ENCODE results near the gene YIF1B.
A peak's percentile ranks its signal among the peaks of the same experiment; 100 is the strongest.

YIF1B gene

DNA sequence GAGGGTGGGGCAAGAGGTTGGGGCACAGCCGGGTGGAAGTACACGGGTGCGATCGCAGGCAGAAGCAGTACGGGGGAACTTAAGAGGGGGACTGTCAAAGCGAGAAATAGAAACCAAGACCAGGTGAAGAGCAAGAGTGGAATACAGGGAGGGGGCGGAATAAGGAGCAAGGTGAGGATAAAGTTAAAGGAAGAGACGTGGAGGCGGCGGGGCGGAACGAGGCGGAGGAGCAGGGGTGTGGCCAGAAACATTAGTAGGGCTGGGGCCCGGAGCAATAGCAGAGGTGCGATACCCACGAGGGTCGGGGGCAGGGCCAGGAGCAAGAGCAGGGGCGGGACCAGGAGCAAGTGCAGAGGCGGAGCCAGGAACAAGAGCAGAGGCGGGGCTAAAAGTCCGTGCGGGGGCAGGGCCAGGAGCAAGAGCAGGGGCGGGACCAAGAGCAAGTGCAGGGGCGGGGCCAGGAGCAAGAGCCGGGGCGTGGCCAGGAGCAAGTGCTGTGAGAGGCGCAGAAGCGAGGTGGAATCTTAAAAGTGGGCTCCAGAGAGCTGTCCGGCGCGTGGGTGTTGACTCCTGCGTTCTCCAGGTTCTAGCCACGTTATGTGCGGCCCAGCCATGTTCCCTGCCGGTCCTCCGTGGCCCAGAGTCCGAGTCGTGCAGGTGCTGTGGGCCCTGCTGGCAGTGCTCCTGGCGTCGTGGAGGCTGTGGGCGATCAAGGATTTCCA is 21.1 kb upstream of the YIF1B start:
- H3K27ac ChIP-seq: peak overlapping the region; percentile 35
- TF ChIP-seq, protein P1, sequence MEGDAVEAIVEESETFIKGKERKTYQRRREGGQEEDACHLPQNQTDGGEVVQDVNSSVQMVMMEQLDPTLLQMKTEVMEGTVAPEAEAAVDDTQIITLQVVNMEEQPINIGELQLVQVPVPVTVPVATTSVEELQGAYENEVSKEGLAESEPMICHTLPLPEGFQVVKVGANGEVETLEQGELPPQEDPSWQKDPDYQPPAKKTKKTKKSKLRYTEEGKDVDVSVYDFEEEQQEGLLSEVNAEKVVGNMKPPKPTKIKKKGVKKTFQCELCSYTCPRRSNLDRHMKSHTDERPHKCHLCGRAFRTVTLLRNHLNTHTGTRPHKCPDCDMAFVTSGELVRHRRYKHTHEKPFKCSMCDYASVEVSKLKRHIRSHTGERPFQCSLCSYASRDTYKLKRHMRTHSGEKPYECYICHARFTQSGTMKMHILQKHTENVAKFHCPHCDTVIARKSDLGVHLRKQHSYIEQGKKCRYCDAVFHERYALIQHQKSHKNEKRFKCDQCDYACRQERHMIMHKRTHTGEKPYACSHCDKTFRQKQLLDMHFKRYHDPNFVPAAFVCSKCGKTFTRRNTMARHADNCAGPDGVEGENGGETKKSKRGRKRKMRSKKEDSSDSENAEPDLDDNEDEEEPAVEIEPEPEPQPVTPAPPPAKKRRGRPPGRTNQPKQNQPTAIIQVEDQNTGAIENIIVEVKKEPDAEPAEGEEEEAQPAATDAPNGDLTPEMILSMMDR (IDR thresholded peaks at IDR 0.05; ENCODE audit: low read depth, low read length, missing control alignments): no peak
- peak; percentile 91 for DNase-seq
- H3K4me3 ChIP-seq (ENCODE audit: low read depth, low read length): peak overlapping the region; percentile 83
- H3K36me3 ChIP-seq (replicated peaks): no peaks in the 10 kb centered on the region
- in situ Hi-C loops (cut with HindIII; ENCODE audit: low pct_ligation_motif_present, low sequenced_read_pairs): no loop called here
- H3K27me3 ChIP-seq (replicated peaks): no peaks in the 10 kb centered on the region

DNA sequence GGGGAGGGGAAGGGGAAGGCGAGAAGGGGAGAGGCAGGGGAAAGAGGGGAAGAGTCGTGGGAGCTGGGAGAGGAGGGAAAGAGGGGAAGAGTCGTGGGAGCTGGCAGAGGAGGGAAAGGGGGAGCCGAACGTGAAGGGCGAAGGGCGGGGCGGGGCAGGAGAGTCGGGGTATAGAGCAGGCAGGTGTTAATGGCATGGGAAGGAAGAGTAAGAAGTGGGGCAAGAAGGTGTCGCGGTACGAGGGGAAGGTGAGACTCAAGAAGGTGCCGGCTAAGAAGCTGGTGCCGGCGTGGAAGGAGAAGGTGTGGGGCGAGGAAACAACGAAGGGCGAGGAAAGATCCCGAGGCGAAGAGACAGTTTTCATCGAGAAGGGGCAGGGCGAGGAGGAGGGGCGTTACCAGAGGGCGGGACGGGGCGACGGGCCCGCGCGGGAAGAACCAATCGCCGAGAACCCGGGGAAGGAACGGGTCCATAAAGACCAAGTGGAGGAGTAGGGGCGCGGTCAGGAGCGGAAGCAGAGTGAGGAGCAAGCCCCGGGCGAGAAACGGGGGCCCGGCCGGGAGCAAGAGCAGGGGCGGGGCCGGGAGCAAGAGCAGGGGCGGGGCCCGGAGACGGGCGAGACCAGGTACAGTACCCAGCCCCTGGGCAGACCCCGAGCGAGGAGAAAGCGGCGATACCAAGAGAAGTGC is 20.3 kb upstream of the YIF1B start:
- DNase-seq: peak; percentile 93
- in situ Hi-C loops (cut with HindIII; ENCODE audit: low pct_ligation_motif_present, low sequenced_read_pairs): no loop called here
- TF ChIP-seq, protein P1 (IDR thresholded peaks at IDR 0.05; ENCODE audit: low read depth, low read length, missing control alignments): no peak
- peak overlapping the region; percentile 73 for H3K27ac ChIP-seq
- peak overlapping the region; percentile 83 for H3K4me3 ChIP-seq (ENCODE audit: low read depth, low read length)
- H3K27me3 ChIP-seq (replicated peaks): no peaks in the 10 kb centered on the region
- no peaks in the 10 kb centered on the region for H3K36me3 ChIP-seq (replicated peaks)

DNA sequence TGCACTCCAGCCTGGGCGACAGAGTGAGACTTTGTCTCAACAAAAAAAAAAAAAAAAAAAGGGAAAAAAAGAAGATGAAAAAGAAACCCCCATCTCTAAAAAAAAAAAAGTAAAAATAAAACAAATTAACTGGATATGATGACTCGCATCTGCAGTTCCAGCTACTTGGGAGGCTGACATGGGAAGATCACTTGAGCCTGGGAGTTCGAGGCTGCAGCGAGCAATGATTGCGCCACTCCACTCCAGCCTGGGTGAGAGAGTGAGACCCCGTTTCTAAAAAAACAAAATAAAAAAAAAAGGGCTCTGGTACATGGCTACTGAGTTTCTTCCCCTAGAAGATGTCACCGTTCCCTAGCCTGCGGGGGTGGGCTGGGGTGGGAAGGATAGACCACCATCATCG is 17.5 kb upstream of the YIF1B start:
- TF ChIP-seq, protein P1 (IDR thresholded peaks at IDR 0.05; ENCODE audit: low read depth, low read length, missing control alignments): no peak
- in situ Hi-C loops (cut with HindIII; ENCODE audit: low pct_ligation_motif_present, low sequenced_read_pairs): no loop called here
- Histone ChIP-seq H3K27ac (no peak overlapping the region), H3K36me3 (replicated peaks) (peaks cover 2% of the 10 kb centered on the region), H3K4me3 (ENCODE audit: low read depth, low read length) (no peak overlapping the region), H3K27me3 (replicated peaks) (no peaks in the 10 kb centered on the region)
- no peak for DNase-seq

DNA sequence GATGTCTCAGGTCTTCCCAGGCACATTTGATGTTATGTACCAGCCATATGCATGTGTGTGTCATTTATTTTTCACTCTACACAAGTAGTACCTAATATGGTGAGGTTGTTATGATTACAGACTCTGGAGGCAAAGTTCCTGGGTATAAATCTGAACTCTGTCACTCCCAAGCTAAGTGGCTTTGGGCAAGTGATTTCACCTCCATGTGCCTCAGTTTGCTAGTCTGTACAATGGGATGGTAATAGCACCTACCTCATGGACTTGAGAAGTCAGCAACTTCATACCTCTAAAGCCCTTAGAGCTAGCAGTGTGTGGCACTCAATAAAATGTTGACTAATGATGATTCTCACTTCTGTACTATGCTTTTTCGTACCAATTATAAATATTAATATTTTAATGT is 16.0 kb upstream of the YIF1B start:
- Histone ChIP-seq H3K36me3 (replicated peaks) (peaks cover 6% of the 10 kb centered on the region), H3K27me3 (replicated peaks) (no peaks in the 10 kb centered on the region), H3K4me3 (ENCODE audit: low read depth, low read length) (no peak overlapping the region), H3K27ac (no peak overlapping the region)
- no peak for DNase-seq
- in situ Hi-C loops (cut with HindIII; ENCODE audit: low pct_ligation_motif_present, low sequenced_read_pairs): no loop called here
- TF ChIP-seq, protein P1 (IDR thresholded peaks at IDR 0.05; ENCODE audit: low read depth, low read length, missing control alignments): no peak

DNA sequence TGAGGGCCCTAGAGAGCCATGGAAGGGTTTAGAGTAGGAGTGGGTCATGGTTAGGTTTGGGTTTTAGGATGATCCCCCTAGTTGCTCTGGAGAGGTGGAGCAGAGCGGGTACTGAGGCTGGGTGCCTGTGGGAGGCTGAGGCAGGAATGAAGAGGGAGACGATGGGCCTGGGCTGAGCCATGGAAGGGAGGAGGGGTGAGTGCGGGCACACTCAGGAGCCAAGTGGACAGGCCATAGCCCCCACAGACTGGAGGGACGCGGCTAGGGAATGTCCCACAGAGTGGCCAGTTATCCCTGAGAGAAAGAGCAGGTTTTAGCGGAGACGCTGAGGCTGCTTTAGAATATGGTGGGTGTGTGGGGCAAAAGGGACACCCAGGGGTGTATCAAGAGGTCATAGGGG is 13.9 kb upstream of the YIF1B start:
- Histone ChIP-seq H3K4me3 (ENCODE audit: low read depth, low read length) (no peak overlapping the region), H3K27me3 (replicated peaks) (no peaks in the 10 kb centered on the region), H3K36me3 (replicated peaks) (peaks cover 6% of the 10 kb centered on the region), H3K27ac (no peak overlapping the region)
- DNase-seq: no peak
- TF ChIP-seq, protein P1 (IDR thresholded peaks at IDR 0.05; ENCODE audit: low read depth, low read length, missing control alignments): no peak
- in situ Hi-C loops (cut with HindIII; ENCODE audit: low pct_ligation_motif_present, low sequenced_read_pairs): no loop called here

Measured in brain microvascular endothelial cell (primary cell).